C4-2B (cell line): ENCODE data around the gene L3MBTL1.

ENCODE experiments used
- H3K27ac ChIP-seq: fragments of 450-650 bp; 2 replicates; pipeline ENCODE4 v1.5.1; 2017
- CTCF ChIP-seq: fragments of 450-650 bp; conservative IDR thresholded peaks from 2 replicates; pipeline ENCODE4 v1.5.1; 2017; ENCODE audit warnings: mild to moderate bottlenecking
- ZFX ChIP-seq: fragments of 450-650 bp; IDR thresholded peaks from 2 replicates; pipeline ENCODE4 v1.6.1; 2017

Gene L3MBTL1

DNA sequence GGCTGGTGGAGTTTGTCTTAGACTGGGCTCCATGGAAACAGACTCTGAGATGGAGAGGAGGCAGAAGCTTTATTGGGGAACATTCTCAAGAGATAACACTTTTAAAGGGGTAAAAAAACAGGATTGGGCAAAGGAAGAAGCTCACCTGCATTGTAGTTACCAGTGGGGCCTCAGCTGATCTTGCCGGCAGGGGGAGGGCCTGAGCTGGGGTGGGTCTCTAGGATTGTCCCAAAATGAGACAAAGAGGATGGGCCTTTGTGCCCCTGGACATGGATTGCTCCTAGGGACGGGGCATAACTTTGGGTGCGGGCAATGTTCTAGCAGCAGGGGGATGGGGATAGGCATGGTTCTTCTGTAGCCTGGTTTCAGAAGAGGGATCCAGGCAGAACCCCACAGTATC lies 63.8 kb downstream of the L3MBTL1 start:
- TF ChIP-seq ZFX: no peak
- TF ChIP-seq CTCF: no peak
- no peak overlapping the region for H3K27ac ChIP-seq

DNA sequence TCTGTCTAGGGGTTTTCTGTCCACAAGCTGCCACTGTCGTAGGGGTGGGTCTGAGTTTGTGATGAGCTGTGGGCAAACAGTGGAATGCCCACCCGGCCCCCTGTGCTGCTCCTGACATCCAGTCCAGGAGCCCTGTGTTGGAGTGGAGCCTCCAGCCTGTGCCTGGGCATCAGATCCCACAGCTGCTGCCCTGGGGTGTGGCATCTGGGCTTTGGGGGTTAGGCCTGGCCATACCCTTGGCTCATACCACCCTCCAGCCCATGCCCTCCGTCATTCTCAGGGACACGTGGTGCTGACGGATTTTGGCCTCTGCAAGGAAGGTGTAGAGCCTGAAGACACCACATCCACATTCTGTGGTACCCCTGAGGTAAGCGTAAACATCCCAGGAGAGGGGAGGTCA lies 64.3 kb downstream of the L3MBTL1 start:
- no peak for TF ChIP-seq ZFX
- TF ChIP-seq CTCF: no peak
- no peak overlapping the region for H3K27ac ChIP-seq

GRCh38 chr20:43572891-43573290 lies 65.4 kb downstream of the L3MBTL1 start:
- H3K27ac ChIP-seq: no peak overlapping the region
- TF ChIP-seq CTCF (no peak), ZFX (no peak)

DNA sequence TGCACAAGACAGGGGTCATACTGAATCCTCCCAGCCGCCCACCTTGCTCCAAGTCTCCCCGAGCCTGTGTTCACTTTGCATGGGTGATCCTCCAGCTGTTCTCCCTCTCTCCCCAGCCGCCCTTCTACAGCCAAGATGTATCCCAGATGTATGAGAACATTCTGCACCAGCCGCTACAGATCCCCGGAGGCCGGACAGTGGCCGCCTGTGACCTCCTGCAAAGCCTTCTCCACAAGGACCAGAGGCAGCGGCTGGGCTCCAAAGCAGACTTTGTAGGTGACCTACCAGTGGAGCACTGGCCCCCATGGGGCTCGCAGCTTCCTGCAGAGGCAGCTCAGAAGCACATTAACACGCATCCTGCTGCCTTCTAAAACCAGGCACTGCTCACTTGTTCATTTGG lies 68.6 kb downstream of the L3MBTL1 start:
- no peak for TF ChIP-seq CTCF
- TF ChIP-seq ZFX: no peak
- no peak overlapping the region for H3K27ac ChIP-seq

DNA sequence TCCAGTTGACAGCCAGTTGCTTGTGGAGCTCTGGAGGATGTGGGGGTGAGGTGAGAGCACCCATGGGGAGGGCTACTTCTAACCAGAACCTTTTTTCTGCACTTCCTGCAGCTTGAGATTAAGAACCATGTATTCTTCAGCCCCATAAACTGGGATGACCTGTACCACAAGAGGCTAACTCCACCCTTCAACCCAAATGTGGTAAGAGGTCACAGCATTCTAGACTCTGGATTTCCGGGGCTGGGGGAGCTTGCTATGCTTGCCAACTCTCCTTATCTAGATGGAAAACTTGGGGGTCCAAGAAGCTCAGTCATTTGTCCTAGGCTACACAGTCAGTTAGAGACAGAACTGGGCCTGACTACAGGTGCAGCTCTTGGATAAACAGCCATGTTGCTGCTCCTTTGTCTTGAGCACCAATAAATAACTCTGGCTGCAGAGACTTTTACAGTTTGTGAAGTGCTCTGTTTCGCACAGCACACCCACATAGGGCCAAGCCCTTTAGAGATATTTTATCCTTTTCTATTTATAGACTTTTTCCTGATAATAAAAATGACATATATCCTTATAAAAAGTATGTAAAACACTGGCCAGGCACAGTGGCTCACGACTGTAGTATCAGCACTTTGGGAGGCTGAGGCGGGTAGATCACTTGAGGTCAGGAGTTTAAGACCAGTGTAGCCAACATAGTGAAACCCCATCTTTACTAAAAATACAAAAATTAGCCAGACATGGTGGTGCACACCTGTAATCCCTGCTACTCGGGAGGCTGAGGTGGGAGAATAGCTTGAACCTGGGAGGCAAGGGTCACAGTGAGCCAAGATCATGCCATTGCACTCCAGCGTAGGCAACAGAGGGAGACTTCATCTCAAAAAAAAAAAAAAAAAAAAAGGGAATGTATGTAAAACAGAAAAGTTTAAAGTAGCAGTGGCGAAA lies 72.6 kb downstream of the L3MBTL1 start:
- no peak overlapping the region for H3K27ac ChIP-seq
- TF ChIP-seq CTCF: no peak
- TF ChIP-seq ZFX: no peak

GRCh38 chr20:43583133-43583864 lies 75.8 kb downstream of the L3MBTL1 start:
- TF ChIP-seq CTCF (no peak), ZFX (no peak)
- H3K27ac ChIP-seq: no peak overlapping the region

DNA sequence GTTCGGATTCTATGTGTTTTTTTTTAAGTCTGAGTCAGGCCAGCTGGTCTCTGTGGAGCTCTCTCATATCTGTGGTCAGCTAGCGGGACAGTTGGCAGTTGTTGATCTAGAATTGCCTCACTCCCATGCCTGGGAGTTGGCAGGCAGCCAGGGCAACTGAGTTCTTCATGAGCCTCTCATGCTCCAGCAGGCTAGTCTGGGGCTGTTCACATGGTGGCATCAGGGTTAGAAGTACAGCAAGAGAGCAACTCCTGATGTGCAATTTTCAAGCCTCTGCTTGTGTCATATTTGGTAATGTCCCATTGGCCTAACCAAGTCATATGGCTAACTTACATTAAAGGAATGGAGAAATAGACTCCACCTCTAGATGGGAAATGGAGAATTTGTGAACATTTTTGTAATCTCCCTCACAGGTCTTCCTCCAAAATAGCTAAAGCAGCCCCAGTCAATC lies 76.5 kb downstream of the L3MBTL1 start:
- no peak overlapping the region for H3K27ac ChIP-seq
- TF ChIP-seq CTCF: no peak
- no peak for TF ChIP-seq ZFX
